ENCODE data around the gene ENPP3. TPM values are rescaled to one million over a fixed set of nuclear protein-coding genes. Genes with fewer than 3 reads are reported as not detected.

ENPP3 gene
- total RNA-seq, 1 donor from 2014 or later, result 0.82 TPM

DNA sequence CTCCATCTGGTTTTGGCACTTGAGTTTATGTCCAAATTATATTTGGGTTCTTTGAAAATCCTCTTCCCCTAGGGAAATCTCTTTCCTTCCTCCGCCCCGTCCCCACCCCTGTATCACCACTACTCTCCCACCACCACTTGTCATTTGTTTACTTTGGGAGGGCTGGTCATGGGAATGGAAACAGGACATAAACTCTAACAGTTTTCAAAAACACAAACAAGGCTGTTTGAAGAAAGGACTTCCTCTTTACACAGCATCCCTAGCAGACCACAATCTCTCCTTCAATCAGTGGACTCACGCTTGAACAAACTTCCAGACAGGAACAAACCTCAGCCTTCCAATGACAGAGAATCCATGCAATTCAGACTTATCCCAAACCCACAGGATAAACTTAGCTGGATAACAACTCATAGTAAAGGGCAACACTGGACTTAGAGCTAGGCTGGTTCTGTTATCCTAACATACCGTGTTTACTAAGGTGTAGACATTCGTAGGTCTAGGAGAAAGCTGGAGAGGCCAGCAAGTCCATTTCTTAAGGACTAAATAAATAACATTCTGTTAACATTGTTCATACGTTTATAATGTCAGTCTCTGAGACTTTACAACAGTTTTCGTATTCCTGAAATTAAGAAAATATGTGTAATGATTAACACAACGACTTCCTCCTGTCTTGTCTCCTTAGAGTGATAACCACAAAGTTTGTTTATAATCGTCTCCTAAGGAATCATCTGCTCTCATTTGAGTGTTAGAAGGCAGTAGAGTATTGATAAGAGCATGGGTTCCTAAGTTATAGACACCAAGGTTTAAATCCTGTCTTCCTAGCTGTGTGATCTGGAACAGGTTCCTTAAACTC lies 117.8 kb downstream of the ENPP3 start:
- no peak for DNase-seq (ENCODE audit: extremely low spot score, unreplicated experiment)
- H3K27ac Mint-ChIP-seq, result no peak overlapping the region

DNA sequence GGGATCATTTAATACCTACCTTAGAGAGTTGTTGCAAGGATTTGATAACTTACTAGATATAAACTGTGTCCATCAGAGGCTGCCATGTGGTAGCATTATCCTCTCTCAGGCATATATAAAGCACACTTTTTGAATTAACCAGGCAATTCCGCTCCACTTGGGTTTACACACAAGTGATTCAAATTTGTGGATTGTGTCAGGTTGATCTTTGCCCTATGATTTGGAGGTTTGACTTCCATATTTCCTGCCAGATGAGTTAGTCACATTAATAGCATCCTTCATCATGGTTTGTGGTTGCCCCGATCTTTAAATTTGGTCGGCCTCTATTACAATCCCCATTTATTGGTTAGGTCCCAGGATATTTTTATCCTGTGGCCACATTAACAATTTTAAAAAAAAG lies 118.5 kb downstream of the ENPP3 start:
- peaks cover 3% of the 10 kb centered on the region for H3K27me3 Mint-ChIP-seq
- no peaks in the 10 kb centered on the region for H3K36me3 Mint-ChIP-seq
- peaks cover 4% of the 10 kb centered on the region for H3K4me1 Mint-ChIP-seq (ENCODE audit: unreplicated experiment)
- TF ChIP-seq, protein P1, sequence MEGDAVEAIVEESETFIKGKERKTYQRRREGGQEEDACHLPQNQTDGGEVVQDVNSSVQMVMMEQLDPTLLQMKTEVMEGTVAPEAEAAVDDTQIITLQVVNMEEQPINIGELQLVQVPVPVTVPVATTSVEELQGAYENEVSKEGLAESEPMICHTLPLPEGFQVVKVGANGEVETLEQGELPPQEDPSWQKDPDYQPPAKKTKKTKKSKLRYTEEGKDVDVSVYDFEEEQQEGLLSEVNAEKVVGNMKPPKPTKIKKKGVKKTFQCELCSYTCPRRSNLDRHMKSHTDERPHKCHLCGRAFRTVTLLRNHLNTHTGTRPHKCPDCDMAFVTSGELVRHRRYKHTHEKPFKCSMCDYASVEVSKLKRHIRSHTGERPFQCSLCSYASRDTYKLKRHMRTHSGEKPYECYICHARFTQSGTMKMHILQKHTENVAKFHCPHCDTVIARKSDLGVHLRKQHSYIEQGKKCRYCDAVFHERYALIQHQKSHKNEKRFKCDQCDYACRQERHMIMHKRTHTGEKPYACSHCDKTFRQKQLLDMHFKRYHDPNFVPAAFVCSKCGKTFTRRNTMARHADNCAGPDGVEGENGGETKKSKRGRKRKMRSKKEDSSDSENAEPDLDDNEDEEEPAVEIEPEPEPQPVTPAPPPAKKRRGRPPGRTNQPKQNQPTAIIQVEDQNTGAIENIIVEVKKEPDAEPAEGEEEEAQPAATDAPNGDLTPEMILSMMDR (conservative IDR thresholded peaks at IDR 0.05), result no peak
- no peak for DNase-seq (ENCODE audit: extremely low spot score, unreplicated experiment)
- H3K27ac Mint-ChIP-seq, result no peak overlapping the region
- H3K4me3 Mint-ChIP-seq, result no peak overlapping the region
- no peaks in the 10 kb centered on the region for H3K9me3 Mint-ChIP-seq

More for the DNA sequence above, 117.8 kb downstream of the ENPP3 start:
- TF ChIP-seq, protein P1 (conservative IDR thresholded peaks at IDR 0.05), result no peak
- H3K27me3 Mint-ChIP-seq, result peaks cover 3% of the 10 kb centered on the region
- no peaks in the 10 kb centered on the region for H3K36me3 Mint-ChIP-seq
- H3K4me1 Mint-ChIP-seq (ENCODE audit: unreplicated experiment), result peaks cover 4% of the 10 kb centered on the region
- H3K4me3 Mint-ChIP-seq, result no peak overlapping the region
- no peaks in the 10 kb centered on the region for H3K9me3 Mint-ChIP-seq

DNA sequence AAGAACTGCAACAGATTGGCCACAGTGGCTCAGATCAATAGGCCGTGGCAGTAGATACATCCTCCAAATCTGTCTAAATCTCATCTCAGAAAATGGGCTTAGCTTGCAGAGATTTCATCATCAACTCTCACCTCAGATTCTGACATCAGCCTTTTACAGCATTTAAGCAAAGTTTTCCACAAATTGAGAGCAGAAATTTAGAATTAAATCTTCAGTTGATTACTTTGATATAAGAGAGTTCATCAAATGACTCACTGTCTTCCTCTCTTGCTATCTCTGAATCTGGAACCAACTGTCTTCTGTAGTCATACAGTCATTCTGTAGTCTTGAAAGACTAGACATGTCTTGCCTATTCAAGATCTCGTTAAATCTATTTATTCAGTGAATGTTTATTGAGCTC lies 118.9 kb downstream of the ENPP3 start:
- TF ChIP-seq, protein P1 (conservative IDR thresholded peaks at IDR 0.05), result no peak
- no peak for DNase-seq (ENCODE audit: extremely low spot score, unreplicated experiment)
- H3K36me3 Mint-ChIP-seq, result no peaks in the 10 kb centered on the region
- no peak overlapping the region for H3K27ac Mint-ChIP-seq
- no peak overlapping the region for H3K4me3 Mint-ChIP-seq
- peaks cover 3% of the 10 kb centered on the region for H3K27me3 Mint-ChIP-seq
- no peaks in the 10 kb centered on the region for H3K9me3 Mint-ChIP-seq
- H3K4me1 Mint-ChIP-seq (ENCODE audit: unreplicated experiment), result peaks cover 4% of the 10 kb centered on the region

DNA sequence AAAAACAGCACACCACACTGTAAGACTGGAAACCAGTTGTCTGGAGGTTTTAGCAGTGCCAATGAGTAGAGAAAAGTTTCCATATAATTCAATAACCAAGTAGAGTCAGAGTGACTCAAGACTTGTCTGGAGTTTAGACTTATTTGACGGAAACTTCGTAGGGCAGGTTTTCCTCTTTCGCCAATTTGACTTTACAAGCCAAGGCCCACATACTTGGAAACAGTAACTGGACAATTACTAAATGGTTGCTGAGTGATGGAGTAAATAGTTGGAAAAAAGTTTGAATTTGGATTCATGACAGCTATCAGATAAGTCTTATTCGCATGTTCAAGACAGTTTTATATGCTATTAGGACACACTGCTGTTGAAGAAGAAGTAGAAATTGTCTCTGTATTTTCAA lies 121.8 kb downstream of the ENPP3 start:
- Mint-ChIP-seq H3K36me3 (no peaks in the 10 kb centered on the region), H3K4me3 (no peak overlapping the region), H3K9me3 (no peaks in the 10 kb centered on the region), H3K27ac (no peak overlapping the region), H3K4me1 (ENCODE audit: unreplicated experiment) (peaks cover 4% of the 10 kb centered on the region), H3K27me3 (peaks cover 3% of the 10 kb centered on the region)
- TF ChIP-seq, protein P1 (conservative IDR thresholded peaks at IDR 0.05), result no peak
- no peak for DNase-seq (ENCODE audit: extremely low spot score, unreplicated experiment)

DNA sequence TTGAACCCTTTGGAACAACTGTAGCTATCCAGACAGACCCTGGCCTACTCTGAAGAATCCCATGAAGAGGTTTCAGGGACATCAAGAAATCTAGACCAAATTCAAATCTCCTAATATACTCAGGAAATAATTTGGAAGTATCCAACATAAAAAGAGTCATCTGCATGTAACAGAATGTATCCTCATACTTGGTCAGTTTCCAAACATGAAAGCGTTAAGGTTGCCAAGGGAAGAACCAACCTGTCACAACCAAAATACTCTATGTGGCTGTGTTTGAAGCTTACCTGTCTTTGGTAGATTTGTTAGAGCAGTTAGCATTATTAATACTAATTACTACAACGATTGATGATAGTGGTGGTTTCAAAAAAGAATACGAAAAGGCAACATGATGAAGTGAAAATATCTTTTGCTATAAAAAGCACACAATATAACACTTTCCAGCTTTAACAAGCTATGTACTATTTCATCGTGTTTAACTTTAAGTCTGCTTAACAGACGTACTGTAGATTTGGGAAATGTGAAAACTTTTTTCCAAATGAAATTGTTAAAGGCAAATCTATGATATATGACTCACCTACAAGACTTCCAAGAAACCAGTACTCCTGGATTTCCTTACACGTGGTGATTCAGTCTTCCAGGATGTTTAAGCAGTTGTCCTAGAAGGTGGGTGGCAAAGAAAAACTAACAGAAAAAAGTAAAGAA lies 124.1 kb downstream of the ENPP3 start:
- H3K4me3 Mint-ChIP-seq, result no peak overlapping the region
- no peaks in the 10 kb centered on the region for H3K9me3 Mint-ChIP-seq
- H3K27me3 Mint-ChIP-seq, result no peaks in the 10 kb centered on the region
- H3K27ac Mint-ChIP-seq, result no peak overlapping the region
- DNase-seq (ENCODE audit: extremely low spot score, unreplicated experiment), result no peak
- TF ChIP-seq, protein P1 (conservative IDR thresholded peaks at IDR 0.05), result no peak
- H3K4me1 Mint-ChIP-seq (ENCODE audit: unreplicated experiment), result peaks cover 4% of the 10 kb centered on the region
- no peaks in the 10 kb centered on the region for H3K36me3 Mint-ChIP-seq
